ENCODE data around the gene TTC28.
"Not testable (repeated sequence)": the region's sequence is repeated elsewhere in the genome, so short reads cannot be mapped to it uniquely, and the experiment has no call there.

The TTC28 gene

DNA sequence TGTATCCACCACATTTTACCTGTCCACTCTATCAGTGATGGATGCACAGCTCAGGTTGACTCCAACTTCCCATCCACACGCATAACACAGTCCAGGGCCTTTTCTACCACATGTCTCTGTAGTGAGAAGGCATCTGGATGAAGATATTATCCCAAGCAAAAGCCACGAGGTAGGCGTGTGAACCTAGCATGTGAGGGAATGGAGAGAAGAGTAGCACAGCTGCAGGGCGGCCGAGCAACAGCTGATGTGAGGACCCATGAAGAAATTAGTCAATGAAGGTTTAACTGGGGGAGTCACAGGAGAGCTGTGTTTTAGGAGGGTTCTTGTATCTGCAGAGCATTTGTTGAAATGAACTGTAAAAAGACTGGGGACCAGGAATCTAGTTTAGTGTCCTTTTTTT is 616.0 kb downstream of the TTC28 start:
- no peaks in the 10 kb centered on the region for H3K27me3 Mint-ChIP-seq (ENCODE audit: low read depth)
- H3K9me3 Mint-ChIP-seq, result peaks cover 14% of the 10 kb centered on the region
- peaks cover 21% of the 10 kb centered on the region for H3K4me1 Mint-ChIP-seq
- H3K27ac Mint-ChIP-seq, result no peak overlapping the region
- no peak overlapping the region for H3K4me3 Mint-ChIP-seq
- peaks cover 43% of the 10 kb centered on the region for H3K36me3 Mint-ChIP-seq (ENCODE audit: low read depth)
- TF ChIP-seq, protein P1, sequence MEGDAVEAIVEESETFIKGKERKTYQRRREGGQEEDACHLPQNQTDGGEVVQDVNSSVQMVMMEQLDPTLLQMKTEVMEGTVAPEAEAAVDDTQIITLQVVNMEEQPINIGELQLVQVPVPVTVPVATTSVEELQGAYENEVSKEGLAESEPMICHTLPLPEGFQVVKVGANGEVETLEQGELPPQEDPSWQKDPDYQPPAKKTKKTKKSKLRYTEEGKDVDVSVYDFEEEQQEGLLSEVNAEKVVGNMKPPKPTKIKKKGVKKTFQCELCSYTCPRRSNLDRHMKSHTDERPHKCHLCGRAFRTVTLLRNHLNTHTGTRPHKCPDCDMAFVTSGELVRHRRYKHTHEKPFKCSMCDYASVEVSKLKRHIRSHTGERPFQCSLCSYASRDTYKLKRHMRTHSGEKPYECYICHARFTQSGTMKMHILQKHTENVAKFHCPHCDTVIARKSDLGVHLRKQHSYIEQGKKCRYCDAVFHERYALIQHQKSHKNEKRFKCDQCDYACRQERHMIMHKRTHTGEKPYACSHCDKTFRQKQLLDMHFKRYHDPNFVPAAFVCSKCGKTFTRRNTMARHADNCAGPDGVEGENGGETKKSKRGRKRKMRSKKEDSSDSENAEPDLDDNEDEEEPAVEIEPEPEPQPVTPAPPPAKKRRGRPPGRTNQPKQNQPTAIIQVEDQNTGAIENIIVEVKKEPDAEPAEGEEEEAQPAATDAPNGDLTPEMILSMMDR (IDR thresholded peaks at IDR 0.05; ENCODE audit: unreplicated experiment in 3 of 3), result no peak

DNA sequence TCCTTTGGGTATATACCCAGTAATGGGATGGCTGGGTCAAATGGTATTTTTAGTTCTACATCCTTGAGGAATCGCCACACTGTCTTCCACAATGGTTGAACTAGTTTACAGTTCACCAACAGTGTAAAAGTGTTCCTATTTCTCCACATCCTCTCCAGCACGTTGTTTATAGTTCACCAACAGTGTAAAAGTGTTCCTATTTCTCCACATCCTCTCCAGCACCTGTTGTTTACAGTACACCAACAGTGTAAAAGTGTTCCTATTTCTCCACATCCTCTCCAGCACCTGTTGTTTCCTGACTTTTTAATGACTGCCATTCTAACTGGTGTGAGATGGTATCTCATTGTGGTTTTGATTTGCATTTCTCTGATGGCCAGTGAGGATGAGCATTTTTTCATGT is 619.0 kb downstream of the TTC28 start:
- not testable (repeated sequence) for H3K4me3 Mint-ChIP-seq; H3K27ac Mint-ChIP-seq; H3K27me3 Mint-ChIP-seq (ENCODE audit: low read depth)
- peaks cover 14% of the 10 kb centered on the region for H3K9me3 Mint-ChIP-seq
- H3K4me1 Mint-ChIP-seq, result peaks cover 11% of the 10 kb centered on the region
- H3K36me3 Mint-ChIP-seq (ENCODE audit: low read depth), result peaks cover 43% of the 10 kb centered on the region

DNA sequence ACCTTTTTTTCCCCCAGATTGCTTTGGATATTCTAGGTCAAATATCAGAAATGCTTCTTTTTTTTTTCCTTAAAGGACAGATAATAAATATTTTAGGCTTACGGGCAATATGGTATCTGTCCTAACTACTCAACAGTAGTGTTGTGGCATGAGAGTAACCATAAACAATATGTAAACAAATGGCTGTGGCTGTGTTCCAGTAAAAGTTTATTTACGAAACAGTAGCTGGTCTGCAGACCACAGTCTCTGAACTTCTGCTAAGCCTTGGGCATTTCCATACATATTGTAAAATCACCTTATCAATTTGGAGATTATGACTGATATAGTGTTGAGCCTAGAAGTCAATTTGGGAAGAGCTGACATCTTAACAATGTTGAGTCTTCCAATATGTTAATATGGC is 621.6 kb downstream of the TTC28 start:
- no peak overlapping the region for H3K4me3 Mint-ChIP-seq
- H3K9me3 Mint-ChIP-seq, result peaks cover 14% of the 10 kb centered on the region
- H3K27me3 Mint-ChIP-seq (ENCODE audit: low read depth), result no peaks in the 10 kb centered on the region
- TF ChIP-seq, protein P1 (IDR thresholded peaks at IDR 0.05; ENCODE audit: unreplicated experiment in 3 of 3), result no peak
- H3K36me3 Mint-ChIP-seq (ENCODE audit: low read depth), result peaks cover 22% of the 10 kb centered on the region
- no peak overlapping the region for H3K27ac Mint-ChIP-seq
- no peaks in the 10 kb centered on the region for H3K4me1 Mint-ChIP-seq

DNA sequence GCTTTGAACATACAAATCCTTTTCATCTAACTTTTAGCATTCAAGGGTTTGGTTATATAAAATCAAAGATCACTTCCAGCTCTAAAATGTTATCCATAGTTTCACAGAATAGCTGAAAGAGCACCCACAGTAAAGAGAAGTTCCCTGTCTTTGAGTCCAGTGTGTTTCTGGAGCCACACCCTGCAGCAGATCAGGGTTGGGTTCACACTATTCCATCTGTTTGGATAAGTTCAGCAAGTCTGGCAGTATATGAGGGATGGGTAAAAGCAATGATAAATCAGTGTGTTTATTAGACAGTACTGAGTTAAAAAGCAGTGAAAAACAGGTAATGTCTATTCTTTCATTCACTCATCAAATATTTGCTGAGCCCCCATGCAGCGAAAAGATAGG is 624.8 kb downstream of the TTC28 start:
- peaks cover 7% of the 10 kb centered on the region for H3K4me1 Mint-ChIP-seq

DNA sequence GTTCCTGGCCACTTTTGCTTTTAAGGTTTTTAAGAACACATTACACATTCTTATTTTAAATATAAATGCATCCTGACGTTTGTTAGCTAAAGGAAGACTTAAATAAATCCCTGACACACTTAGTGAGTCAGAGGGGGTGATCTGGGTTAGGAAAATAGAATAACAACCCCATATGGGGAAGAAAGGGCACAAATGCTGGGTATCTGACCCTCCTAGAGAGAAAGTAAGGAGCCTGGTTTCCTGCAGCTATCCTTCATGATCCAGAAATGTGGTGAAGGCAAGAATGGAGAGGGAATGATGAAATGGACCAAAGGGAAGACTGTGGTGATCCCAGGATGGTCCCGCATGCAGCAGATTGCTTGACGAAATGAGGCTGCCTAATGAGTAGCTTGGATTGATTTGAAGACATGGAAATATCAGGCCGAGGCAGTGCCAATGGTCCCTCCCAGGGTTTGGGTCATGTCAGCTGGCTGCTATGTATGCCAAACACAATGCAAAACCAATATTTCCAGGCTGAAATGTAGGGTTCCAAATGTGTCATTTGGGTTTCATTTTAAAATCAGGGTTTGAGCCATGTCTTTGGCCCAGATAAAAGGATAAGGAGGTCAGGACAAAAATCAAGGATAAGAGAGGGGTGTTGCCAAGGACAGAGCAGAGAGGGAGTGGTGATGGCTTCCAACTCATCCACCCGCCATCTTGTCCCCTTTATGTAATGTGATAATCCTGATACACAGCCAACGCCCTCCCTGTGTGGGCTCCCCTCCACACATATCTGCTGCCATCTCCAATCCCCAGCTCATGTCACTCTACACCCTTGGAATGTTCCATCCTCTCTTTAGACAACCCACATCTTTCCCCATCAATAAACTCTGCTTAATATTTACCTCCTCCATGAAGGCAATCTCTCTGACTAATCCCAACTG is 625.5 kb downstream of the TTC28 start:
- no peak overlapping the region for H3K4me3 Mint-ChIP-seq
- H3K27ac Mint-ChIP-seq, result peak overlapping the region in 1 of 3 experiments; percentile 25
- no peaks in the 10 kb centered on the region for H3K36me3 Mint-ChIP-seq (ENCODE audit: low read depth)
- no peaks in the 10 kb centered on the region for H3K9me3 Mint-ChIP-seq
- TF ChIP-seq, protein P1 (IDR thresholded peaks at IDR 0.05; ENCODE audit: unreplicated experiment in 3 of 3), result no peak
- H3K27me3 Mint-ChIP-seq (ENCODE audit: low read depth), result no peaks in the 10 kb centered on the region
- H3K4me1 Mint-ChIP-seq, result peaks cover 7% of the 10 kb centered on the region

More for the DNA sequence above, 624.8 kb downstream of the TTC28 start:
- Mint-ChIP-seq H3K4me3 (no peak overlapping the region), H3K27me3 (ENCODE audit: low read depth) (no peaks in the 10 kb centered on the region), H3K27ac (peak overlapping the region in 1 of 3 experiments; percentile 25), H3K36me3 (ENCODE audit: low read depth) (no peaks in the 10 kb centered on the region), H3K9me3 (no peaks in the 10 kb centered on the region)
- TF ChIP-seq, protein P1 (IDR thresholded peaks at IDR 0.05; ENCODE audit: unreplicated experiment in 3 of 3), result no peak

DNA sequence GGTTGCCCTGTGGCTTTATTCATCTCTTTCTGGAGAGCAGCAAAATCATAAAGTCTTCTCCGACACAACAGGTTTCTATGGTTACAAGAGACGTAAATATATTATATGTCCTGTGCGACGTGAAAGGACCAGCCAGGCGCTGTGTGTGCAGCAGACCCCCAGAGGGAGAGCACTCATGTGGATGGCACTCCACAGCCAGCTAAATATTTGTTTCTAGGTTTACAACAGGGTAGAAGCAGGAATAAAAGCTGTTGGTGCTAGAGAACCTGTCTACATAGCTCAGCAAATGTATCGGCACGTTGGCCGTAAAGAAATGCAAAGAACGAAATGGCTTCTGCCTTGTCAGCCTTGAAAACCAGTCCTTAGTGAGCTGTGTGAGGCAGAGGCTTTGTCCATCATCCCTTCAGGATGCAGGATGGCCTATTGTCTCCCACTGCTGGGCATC is 626.8 kb downstream of the TTC28 start:
- Mint-ChIP-seq H3K36me3 (ENCODE audit: low read depth) (no peaks in the 10 kb centered on the region), H3K4me1 (peaks cover 7% of the 10 kb centered on the region), H3K9me3 (no peaks in the 10 kb centered on the region), H3K4me3 (no peak overlapping the region), H3K27me3 (ENCODE audit: low read depth) (no peaks in the 10 kb centered on the region), H3K27ac (peak overlapping the region in 1 of 3 experiments; percentile 20)
- TF ChIP-seq, protein P1 (IDR thresholded peaks at IDR 0.05; ENCODE audit: unreplicated experiment in 3 of 3), result no peak

Data from nephron (organoid).